Cardiac ventricle fibroblast (primary cell): ENCODE data around the gene SYNE2. TPM values are rescaled to one million over a fixed set of nuclear protein-coding genes. Genes with fewer than 3 reads are reported as not detected.

ENCODE experiments used
- total RNA-seq: library from RNA; depleted of rRNA; stranded (reverse); fragments of >200 nt; gene quantifications from 2 replicates; pipeline ENCODE4 v1.2.3, GENCODE V29; 2015

Gene SYNE2, protein sequence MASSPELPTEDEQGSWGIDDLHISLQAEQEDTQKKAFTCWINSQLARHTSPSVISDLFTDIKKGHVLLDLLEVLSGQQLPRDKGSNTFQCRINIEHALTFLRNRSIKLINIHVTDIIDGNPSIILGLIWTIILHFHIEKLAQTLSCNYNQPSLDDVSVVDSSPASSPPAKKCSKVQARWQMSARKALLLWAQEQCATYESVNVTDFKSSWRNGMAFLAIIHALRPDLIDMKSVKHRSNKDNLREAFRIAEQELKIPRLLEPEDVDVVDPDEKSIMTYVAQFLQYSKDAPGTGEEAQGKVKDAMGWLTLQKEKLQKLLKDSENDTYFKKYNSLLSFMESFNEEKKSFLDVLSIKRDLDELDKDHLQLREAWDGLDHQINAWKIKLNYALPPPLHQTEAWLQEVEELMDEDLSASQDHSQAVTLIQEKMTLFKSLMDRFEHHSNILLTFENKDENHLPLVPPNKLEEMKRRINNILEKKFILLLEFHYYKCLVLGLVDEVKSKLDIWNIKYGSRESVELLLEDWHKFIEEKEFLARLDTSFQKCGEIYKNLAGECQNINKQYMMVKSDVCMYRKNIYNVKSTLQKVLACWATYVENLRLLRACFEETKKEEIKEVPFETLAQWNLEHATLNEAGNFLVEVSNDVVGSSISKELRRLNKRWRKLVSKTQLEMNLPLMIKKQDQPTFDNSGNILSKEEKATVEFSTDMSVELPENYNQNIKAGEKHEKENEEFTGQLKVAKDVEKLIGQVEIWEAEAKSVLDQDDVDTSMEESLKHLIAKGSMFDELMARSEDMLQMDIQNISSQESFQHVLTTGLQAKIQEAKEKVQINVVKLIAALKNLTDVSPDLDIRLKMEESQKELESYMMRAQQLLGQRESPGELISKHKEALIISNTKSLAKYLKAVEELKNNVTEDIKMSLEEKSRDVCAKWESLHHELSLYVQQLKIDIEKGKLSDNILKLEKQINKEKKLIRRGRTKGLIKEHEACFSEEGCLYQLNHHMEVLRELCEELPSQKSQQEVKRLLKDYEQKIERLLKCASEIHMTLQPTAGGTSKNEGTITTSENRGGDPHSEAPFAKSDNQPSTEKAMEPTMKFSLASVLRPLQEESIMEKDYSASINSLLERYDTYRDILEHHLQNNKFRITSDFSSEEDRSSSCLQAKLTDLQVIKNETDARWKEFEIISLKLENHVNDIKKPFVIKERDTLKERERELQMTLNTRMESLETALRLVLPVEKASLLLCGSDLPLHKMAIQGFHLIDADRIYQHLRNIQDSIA (N-terminal part only)
- total RNA-seq = 18.6 and 21.8 TPM in 2 replicates

GRCh38 chr14:63852817-63853731 is at the start of gene SYNE2:
TSS of gene SYNE2 (plus strand) at chr14:63853004. CDS start at chr14:63909149, 56,145 bp downstream.

Other genes starting within 250 kb of the SYNE2 start
- 4.7 and 8.7 TPM in 2 replicates for gene WDR89, start 211.1 kb upstream of the SYNE2 start, total RNA-seq
- gene SGPP1, start 124.9 kb upstream of the SYNE2 start, total RNA-seq = 18.7 and 20.4 TPM in 2 replicates